GM21447 (cell line): ENCODE data around the gene SMCO4.

Experiments used
- ATAC-seq: cut with Tn5 transposase; IDR thresholded peaks from one replicate; pipeline ENCODE4 v1.9.1; 2021; ENCODE audit not compliant: unreplicated experiment

The SMCO4 gene

GRCh38 chr11:93510196-93510873 lies 32.9 kb downstream of the SMCO4 start:
- ATAC-seq, result no peak

- ATAC-seq, result no peak
Measured at GRCh38 chr11:93507517-93507916, 35.7 kb downstream of the SMCO4 start.

GRCh38 chr11:93505703-93506102 lies 37.5 kb downstream of the SMCO4 start:
- no peak for ATAC-seq

- ATAC-seq, result no peak
Measured at GRCh38 chr11:93504110-93505095, 38.8 kb downstream of the SMCO4 start.

- no peak for ATAC-seq
Measured at GRCh38 chr11:93501856-93502255, 41.3 kb downstream of the SMCO4 start.

- ATAC-seq, result no peak
Measured at GRCh38 chr11:93500759-93501158, 42.4 kb downstream of the SMCO4 start.

- no peak for ATAC-seq
Measured at GRCh38 chr11:93498641-93499040, 44.5 kb downstream of the SMCO4 start.

GRCh38 chr11:93498161-93498560 lies 45.0 kb downstream of the SMCO4 start:
- ATAC-seq, result no peak

GRCh38 chr11:93497596-93497995 lies 45.6 kb downstream of the SMCO4 start:
- no peak for ATAC-seq

- ATAC-seq, result no peak
Measured at GRCh38 chr11:93494357-93494756, 48.8 kb downstream of the SMCO4 start.

- ATAC-seq, result no peak
Measured at GRCh38 chr11:93493252-93493897, 49.8 kb downstream of the SMCO4 start.

- no peak for ATAC-seq
Measured at GRCh38 chr11:93492464-93493251, 50.5 kb downstream of the SMCO4 start.

GRCh38 chr11:93491973-93492372 lies 51.2 kb downstream of the SMCO4 start:
- no peak for ATAC-seq

- no peak for ATAC-seq
Measured at GRCh38 chr11:93490996-93491618, 52.1 kb downstream of the SMCO4 start.

- no peak for ATAC-seq
Measured at GRCh38 chr11:93489841-93490240, 53.4 kb downstream of the SMCO4 start.

GRCh38 chr11:93487032-93487483 lies 56.1 kb downstream of the SMCO4 start:
- no peak for ATAC-seq

- ATAC-seq, result no peak
Measured at GRCh38 chr11:93485983-93486382, 57.2 kb downstream of the SMCO4 start.

- no peak for ATAC-seq
Measured at GRCh38 chr11:93484716-93485115, 58.5 kb downstream of the SMCO4 start.

GRCh38 chr11:93482556-93482955 lies 60.6 kb downstream of the SMCO4 start:
- no peak for ATAC-seq

- ATAC-seq, result no peak
Measured at GRCh38 chr11:93481696-93482095, 61.5 kb downstream of the SMCO4 start.
